ENCODE results near the gene E2F8.

Gene E2F8

GRCh38 chr11:19181531-19182261 is 59.0 kb downstream of the E2F8 start:
- no peak for DNase-seq

- DNase-seq: no peak
Measured at GRCh38 chr11:19176629-19177186, 64.0 kb downstream of the E2F8 start.

Data from NCI-H2081 treated with DMSO at 0.1 percent for 48 hours (cell line).